Hypothalamus (tissue), 51 donors: ENCODE measurements around the gene FOXN1.
"Not testable (repeated sequence)": the region's sequence is repeated elsewhere in the genome, so short reads cannot be mapped to it uniquely, and the experiment has no call there.

Experiments
- DNase-seq, 51 donors: peaks; one replicate each; lab custom pipeline; 2025; lab: John Stamatoyannopoulos, UW

FOXN1 gene, protein sequence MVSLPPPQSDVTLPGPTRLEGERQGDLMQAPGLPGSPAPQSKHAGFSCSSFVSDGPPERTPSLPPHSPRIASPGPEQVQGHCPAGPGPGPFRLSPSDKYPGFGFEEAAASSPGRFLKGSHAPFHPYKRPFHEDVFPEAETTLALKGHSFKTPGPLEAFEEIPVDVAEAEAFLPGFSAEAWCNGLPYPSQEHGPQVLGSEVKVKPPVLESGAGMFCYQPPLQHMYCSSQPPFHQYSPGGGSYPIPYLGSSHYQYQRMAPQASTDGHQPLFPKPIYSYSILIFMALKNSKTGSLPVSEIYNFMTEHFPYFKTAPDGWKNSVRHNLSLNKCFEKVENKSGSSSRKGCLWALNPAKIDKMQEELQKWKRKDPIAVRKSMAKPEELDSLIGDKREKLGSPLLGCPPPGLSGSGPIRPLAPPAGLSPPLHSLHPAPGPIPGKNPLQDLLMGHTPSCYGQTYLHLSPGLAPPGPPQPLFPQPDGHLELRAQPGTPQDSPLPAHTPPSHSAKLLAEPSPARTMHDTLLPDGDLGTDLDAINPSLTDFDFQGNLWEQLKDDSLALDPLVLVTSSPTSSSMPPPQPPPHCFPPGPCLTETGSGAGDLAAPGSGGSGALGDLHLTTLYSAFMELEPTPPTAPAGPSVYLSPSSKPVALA

DNA sequence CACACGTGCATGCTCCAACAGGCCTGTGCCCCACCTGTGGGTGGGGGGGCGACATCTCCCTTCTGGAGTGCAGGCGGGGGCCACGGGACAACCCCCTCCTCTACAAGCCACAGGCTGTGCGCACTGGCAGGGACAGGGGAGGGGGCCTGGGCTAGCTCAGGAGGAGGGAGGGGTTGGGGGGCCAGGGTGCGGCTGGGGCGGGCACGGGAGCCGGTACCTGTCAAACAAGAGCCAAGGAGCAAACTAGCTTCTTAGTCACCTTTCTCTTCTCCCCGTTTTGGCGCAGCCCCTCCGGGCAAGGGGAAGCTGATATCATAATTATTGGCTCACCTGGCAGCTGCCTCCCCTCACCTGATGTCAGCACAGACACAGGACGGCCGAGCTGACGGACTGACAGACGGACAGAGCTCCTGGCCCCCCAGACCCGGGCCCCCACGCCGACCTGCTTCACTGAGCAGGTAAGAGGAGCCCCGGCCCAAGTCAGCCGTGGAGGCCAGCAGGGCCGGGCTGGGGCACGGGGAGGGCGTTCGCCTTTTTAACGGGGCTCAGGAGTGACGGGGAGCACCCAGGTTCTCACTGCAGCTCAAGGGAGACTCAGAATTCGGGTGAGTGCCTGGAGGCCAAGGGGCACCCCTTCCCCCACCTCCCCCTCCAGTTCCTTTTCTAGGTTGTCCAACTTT, at the start of gene FOXN1:
Gene FOXN1, plus strand, starts transcription at position 363 of the 680 bp plus-strand sequence. CDS start 17,622 bp downstream, outside the sequence.
- DNase-seq = no peak

DNA sequence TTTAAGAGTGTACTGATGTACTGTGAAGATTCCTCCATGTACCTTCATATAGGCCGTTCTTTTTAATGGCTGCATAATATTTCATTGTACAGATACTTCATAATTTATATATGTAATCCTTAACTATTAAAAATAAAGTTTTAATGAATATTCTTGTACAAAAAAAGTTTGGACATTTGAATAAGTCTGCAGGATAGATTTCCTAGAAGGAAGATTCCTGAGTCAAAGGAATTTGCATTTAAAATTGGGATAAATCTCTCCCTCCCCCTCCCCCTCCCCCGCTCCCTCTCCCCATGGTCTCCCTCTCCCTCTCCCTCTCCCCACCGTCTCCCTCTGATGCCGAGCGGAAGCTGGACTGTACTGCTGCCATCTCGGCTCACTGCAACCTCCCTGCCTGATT, 48.3 kb upstream of the FOXN1 start:
- DNase-seq = no peak

DNA sequence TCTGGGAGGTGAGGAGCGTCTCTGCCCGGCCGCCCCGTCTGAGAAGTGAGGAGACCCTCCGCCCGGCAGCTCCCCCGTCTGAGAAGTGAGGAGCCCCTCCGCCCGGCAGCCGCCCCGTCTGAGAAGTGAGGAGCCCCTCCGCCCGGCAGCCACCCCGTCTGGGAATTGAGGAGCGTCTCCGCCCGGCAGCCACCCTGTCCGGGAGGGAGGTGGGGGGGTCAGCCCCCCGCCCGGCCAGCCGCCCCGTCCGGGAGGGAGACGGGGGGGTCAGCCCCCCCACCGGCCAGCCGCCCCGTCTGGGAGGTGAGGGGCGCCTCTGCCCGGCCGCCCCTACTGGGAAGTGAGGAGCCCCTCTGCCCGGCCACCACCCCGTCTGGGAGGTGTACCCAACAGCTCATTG, 47.3 kb upstream of the FOXN1 start:
- not testable (repeated sequence) for DNase-seq

DNA sequence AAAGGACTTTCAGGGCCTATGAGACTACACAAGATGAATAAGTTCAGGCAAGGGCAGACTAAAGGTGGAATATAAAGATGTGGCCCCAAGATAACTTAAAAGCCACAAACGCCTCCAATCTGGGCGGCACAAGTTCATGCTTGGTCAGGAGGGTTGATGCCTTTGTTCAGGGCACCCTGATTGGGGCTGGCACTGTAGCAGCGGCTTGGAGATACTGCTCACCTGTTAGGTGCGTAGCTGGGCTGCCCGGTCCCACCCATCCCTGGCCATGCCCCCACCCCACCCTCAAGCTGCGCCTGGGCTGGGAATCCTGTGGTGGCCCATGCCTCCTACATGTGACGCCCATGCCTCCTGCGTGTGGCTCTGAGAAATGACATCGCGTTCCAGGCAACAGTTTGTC, 45.2 kb upstream of the FOXN1 start:
- DNase-seq = no peak

DNA sequence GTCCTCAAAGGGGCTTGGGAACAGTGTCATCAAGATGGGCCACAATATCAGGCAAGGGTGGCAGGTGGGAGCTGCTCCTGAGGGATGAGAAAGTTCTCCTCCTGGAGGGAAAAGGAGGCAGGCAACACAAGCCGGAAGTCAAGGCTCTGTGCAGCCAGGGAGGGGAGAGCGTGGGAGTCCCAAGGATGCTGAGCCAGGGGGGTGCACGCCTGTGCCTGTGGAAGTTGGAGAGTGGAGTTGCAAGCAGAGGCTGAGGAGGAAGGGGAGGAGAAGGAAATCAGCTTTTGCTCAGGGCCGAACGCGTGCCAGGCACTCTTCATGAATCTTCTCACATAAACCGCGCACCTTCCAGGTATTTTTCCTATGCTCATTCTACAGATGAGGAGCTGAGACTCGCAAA, 40.1 kb upstream of the FOXN1 start:
- DNase-seq = no peak

DNA sequence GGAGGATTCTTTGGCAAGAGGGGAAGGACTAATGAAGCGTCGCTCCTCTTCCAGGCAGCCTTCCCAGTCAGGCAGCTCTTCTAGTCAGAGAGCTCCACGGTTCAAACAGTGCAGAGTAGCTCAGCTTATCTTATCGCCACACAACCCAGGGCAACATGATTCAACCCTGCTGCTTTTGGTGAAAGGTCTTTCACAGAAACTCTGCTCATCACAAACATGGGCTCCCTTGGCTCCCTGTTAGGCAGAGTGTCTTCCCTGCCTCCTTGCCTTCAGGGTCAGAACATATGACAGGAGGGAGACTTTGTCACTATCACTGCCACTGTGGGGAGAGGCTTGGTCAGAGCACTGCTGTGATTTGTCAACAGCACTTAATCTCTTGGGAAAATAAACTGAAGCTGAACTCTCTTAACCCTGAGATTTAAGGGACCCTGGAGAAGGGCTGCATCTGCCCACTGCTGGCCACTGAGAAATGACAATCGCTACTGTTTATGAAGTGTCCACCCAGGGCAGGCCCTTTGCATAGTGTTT, 39.6 kb upstream of the FOXN1 start:
- no peak for DNase-seq

DNA sequence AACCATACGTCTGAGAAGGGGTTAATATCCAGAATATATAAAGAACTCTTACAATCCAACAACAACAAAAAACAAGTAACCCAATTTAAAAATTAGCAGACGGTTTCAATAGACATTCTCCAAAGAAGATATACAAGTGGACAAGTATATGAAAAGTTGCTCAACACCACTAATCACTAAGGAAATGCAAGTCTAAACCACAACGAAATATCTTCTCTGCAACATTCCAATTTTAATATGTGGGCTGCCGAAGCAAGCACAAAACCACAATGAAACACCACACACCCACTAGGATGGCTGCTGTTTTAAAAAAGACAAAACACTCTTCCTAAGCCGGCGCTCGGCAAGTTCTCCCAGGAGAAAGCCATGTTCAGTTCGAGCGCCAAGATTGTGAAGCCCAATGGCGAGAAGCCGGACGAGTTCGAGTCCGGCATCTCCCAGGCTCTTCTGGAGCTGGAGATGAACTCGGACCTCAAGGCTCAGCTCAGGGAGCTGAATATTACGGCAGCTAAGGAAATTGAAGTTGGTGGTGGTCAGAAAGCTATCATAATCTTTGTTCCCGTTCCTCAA, 38.6 kb upstream of the FOXN1 start:
- no peak for DNase-seq

DNA sequence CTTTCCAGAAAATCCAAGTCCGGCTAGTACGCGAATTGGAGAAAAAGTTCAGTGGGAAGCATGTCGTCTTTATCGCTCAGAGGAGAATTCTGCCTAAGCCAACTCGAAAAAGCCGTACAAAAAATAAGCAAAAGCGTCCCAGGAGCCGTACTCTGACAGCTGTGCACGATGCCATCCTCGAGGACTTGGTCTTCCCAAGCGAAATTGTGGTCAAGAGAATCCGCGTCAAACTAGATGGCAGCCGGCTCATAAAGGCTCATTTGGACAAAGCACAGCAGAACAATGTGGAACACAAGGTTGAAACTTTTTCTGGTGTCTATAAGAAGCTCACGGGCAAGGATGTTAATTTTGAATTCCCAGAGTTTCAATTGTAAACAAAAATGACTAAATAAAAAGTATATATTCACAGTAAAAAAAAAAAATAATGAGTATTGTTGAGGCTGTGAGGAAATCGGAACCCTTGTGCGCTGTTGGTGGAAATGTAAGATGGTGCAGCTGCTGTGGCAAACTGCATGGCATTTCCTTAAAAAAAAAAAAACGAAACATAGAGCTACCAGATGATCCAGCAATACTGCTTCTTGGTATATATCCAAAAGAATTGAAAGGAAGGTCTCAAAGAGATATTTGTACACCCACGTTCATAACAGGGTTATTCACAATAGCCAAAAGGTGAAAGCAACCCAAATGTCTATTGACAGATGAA, 38.0 kb upstream of the FOXN1 start:
- not testable (repeated sequence) for DNase-seq

DNA sequence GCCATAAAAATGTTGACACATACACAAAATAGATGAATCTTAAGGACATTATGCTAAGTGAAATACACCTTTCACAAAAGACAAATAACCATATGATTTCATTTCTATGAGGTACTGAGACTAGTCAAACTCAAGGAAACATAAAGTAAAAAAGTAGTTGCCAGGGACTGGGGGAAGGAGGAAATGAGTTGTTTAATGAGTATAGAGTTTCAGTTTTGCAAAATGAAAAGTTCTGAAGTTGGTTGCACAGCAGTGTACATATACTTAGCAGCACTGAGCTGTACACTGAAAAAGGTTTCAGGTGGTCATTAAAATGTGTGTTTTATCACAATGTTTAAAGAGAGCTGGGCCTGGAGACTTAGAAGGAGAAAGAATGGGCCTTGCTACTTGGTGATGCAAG, 37.4 kb upstream of the FOXN1 start:
- DNase-seq = no peak

DNA sequence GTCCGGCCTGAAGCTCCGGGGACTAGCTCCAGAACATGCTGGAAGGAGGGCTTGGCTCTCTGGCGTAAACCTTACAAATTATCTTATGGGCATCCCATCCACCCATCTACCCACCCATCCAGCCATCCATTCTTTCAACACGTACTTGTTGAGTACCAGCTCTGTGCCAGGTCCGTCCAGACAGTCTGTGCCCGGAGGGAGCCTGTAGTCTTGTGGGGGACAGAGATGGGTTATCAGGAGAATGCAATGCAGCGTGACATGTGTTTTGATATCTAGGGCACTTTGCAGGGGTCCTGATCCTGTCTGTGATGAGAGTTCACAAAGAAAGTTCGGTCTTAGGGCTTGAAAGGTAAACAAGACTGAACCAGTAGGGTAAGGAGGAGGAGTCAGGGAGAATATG, 36.8 kb upstream of the FOXN1 start:
- no peak for DNase-seq

DNA sequence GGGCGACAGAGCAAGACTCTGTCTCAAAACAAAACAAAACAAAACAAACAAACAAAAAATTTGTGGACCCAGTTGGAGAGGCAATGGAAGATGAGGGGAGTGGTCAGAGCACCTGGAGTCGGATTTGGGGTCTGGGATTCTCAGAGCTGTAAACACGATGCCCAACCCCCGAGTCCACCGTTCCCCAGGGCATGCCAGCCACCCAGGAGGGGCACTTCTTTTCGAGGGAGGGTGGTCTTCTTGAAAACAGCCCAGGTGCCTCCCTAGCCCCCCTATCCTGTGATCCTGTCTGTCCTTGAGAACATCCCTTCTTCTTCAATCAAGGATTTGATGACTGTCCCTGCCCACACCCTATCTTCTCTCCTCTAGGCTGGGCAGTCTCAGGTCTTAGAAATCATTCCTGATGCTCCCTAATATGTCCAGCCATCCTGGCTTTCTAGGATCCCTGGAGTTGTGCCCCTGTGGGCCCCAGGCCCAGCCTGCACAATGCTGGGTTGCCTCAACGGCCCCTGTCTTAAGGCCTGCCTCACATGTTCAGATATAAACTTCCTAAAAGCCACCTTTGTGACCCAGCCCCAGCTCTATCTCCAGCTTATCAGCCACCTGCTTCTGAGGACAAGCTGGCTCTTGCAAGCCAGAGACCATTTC, 35.8 kb upstream of the FOXN1 start:
- no peak for DNase-seq

DNA sequence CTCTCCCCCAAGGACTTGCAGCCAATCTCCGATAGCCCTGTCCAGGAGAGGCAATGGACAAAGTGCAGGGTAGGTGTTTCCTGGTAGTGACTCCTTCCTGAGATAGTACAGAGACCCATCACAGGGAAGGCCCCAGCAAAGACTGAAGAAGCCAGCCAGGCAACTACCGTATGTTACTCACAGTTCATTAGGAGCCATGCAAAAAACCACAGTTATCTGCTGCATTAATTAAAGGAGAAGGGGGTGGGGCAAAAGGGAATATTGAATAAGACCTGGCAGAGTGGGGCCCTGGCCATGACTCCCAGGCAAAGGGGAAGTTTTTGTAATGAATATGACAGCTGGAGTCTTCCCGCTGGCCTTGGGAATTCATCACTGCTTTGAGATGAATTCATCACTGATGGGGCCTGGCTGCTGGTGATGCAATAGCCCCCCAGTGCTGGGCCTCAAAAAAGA, 35.2 kb upstream of the FOXN1 start:
- no peak for DNase-seq

DNA sequence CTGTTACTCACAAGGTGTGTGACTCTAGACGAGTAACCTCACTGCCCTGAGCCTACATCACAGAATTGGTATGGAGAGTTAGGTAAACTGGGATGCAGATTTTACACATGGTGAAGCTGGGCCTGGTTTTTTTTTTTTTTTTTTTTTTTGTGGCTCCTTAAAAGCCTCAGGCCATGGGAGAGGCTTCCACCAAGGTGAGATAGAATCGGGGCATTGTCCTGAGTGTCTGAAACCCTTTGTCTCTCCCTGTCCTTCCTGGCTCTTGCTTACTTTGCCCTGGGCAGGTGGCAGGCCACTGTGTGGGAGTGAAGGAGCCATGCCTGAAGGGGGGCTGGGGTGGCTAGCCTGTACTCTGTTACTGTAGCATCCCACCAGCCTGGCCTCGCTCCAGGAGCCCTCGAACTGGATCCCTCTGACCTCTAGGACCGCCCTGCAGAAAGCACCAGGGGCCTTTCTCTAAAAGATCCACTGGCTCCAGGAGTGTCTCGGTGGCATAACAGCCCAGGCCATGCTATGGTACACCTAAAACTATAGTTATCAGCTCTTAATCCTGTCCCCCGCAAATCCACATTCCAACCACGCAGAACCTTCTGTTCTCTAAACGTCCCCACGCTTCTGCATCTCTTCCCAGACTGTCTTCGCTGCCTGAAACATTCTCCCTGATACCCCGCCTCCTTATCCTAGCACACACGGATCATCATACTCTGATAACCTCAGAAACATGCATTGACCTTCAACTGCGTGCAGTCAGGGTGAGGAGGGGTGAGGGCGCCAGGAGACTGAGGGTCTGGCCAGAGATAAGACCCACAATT, 34.4 kb upstream of the FOXN1 start:
- DNase-seq = no peak

DNA sequence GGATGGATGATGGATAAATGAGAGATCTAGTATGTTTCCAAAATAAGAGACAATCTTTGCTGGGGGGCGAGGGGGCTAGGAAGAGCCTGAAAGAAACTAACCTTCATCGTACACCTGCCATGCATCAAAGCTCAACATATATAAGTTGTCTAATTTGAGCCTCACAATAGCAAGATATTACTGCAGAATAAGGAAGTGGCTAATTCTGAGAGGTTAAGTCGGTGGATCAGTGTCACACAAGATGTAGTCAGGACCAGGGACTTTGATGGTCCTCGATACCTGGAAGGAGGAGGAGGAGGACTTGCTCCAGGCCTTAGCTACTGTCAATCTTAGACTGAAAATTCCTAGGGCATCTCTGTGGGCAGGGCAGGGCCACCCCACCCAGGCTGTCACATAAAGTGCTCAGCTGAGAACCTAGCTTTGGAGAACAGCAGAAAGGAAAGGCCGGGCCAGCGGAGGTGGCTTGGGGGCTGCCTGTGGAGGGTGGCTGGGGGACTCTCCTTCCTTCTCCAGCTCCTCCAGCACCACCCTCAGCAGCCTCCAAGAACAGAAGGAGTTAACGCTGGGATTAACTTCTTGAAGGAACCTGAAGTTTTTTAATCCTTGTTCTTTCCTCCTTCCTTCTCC, 33.2 kb upstream of the FOXN1 start:
- no peak for DNase-seq

DNA sequence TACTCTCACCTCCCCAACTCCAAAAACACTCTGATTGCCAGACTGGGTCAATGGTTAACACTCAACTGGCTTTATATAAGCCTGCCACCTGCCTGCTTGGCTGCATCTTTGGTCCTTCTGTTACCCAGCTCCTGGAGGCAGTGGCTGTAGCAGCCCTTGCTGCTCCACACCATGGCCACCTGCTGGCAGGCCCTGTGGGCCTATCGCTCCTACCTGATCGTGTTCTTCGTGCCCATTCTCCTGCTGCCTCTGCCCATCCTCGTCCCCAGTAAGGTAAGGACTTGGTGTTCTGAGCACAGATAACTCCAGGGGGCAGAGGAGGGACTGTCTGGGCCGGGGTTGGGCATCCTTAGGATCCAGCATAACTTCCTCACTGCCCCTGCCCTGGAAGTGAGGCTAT, 32.6 kb upstream of the FOXN1 start, which contains the start of gene SLC13A2:
Gene SLC13A2, plus strand, starts transcription at position 103 of the 400 bp plus-strand sequence. Its CDS starts 69 bp downstream, at position 172.
- no peak for DNase-seq

DNA sequence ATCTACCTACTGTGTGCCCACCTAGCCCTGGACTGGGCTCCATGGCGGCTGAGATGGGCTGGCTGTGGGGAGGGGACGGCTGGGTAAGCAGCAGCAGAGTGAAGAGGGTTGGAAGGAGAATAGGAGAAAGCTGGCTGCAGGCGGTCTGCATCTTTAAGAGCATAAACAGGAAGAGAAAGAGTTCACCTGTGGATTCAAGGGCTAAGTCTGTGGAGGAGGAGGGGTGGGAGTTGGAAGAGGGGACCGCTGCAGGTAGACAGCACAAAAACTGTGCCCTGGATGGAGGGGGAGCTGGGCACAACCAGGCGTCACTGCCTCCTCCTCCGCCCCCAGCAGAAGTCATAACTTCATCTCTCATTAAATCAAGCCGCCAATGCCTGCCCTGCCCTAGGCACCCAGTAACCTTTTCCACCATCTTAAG, 32.0 kb upstream of the FOXN1 start:
- DNase-seq = no peak

DNA sequence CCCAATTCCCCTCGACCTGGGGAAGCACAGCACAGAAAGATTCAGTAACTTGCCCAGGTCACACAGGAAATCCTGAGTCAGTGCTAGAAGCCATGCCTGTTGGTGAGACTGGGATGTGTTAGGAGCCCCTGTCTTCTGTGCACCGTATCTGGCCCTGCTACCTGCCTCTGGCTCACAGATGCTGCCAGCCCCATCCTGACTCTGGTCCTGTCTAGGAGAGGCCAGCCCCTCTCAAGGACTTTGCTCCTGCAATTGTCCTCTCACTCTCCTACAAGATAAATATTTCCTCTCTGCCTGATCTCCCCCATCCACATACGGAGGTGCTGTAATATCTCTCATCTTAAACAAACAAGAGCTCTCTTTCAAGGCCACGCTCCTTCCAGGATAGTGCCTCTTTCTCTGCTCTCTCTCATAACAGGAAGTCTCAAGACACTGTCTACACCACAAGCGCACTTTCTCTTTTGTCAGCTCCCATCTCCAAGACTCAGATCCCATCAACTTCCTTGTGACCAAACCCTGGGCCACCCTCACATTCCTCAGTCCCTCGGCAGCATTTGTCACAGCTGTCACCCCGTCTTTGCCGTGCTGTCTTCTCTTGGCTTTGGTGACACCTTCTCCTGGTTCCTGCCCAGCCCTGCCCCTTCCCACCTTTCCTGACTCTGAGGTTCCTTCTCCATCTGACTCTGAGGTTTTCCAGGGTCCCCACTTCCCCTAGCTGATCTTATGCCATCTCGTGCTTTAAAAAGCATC, 30.8 kb upstream of the FOXN1 start:
- no peak for DNase-seq
